HEK293 (cell line): ENCODE results near the gene USP31.

ENCODE experiments used
- GLI4 ChIP-seq: fragments of 450-650 bp; formaldehyde crosslinking; IDR thresholded peaks from 2 replicates; pipeline ENCODE4 v1.5.1; 2016; ENCODE audit warnings: missing biosample characterization, missing genetic modification characterization
- GLIS2 ChIP-seq: fragments of 450-650 bp; formaldehyde crosslinking; IDR thresholded peaks from 2 replicates; pipeline ENCODE4 v1.5.1; 2016; ENCODE audit warnings: missing biosample characterization, missing genetic modification characterization
- KLF1 ChIP-seq: fragments of 450-650 bp; formaldehyde crosslinking; IDR thresholded peaks from 2 replicates; pipeline ENCODE4 v1.5.1; 2016; ENCODE audit warnings: missing biosample characterization, missing genetic modification characterization
- KLF16 ChIP-seq: fragments of 450-650 bp; formaldehyde crosslinking; IDR thresholded peaks from 2 replicates; pipeline ENCODE4 v1.5.1; 2017; ENCODE audit warnings: missing biosample characterization, missing genetic modification characterization
- KLF8 ChIP-seq: fragments of 450-650 bp; formaldehyde crosslinking; IDR thresholded peaks from 2 replicates; pipeline ENCODE4 v1.5.1; 2016; ENCODE audit warnings: missing biosample characterization, missing genetic modification characterization
- KLF9 ChIP-seq: fragments of 450-650 bp; formaldehyde crosslinking; IDR thresholded peaks from 2 replicates; pipeline ENCODE4 v1.5.1; 2016; ENCODE audit warnings: missing biosample characterization, missing genetic modification characterization, low read depth
- OVOL3 ChIP-seq: fragments of 450-650 bp; formaldehyde crosslinking; IDR thresholded peaks from 2 replicates; pipeline ENCODE4 v1.5.1; 2016; ENCODE audit warnings: missing biosample characterization, missing genetic modification characterization
- YY1 ChIP-seq: fragments of 450-650 bp; formaldehyde crosslinking; IDR thresholded peaks from 2 replicates; pipeline ENCODE4 v1.5.1; 2018; ENCODE audit warnings: missing biosample characterization, missing genetic modification characterization
- ZBTB11 ChIP-seq: fragments of 450-650 bp; formaldehyde crosslinking; conservative IDR thresholded peaks from 2 replicates; pipeline ENCODE4 v1.5.1; 2016; ENCODE audit warnings: low read depth, missing biosample characterization, missing genetic modification characterization
- ZBTB21 ChIP-seq: fragments of 450-650 bp; formaldehyde crosslinking; IDR thresholded peaks from 2 replicates; pipeline ENCODE4 v1.5.1; 2017; ENCODE audit warnings: missing biosample characterization, missing genetic modification characterization
- ZBTB26 ChIP-seq: fragments of 450-650 bp; formaldehyde crosslinking; optimal IDR thresholded peaks from 2 replicates; pipeline ENCODE3; 2016; ENCODE audit warnings: missing biosample characterization, mild to moderate bottlenecking, missing genetic modification characterization
- ZFHX2 ChIP-seq: fragments of 450-650 bp; formaldehyde crosslinking; conservative IDR thresholded peaks from 2 replicates; pipeline ENCODE4 v1.5.1; 2016; ENCODE audit warnings: missing biosample characterization, missing genetic modification characterization
- ZIC2 ChIP-seq: fragments of 450-650 bp; formaldehyde crosslinking; IDR thresholded peaks from 2 replicates; pipeline ENCODE4 v1.5.1; 2016; ENCODE audit warnings: missing biosample characterization, missing genetic modification characterization
- ZNF211 ChIP-seq: fragments of 450-650 bp; formaldehyde crosslinking; IDR thresholded peaks from 2 replicates; pipeline ENCODE4 v1.5.1; 2016; ENCODE audit warnings: low read depth, missing biosample characterization, missing genetic modification characterization
- ZNF214 ChIP-seq: fragments of 450-650 bp; formaldehyde crosslinking; IDR thresholded peaks from 2 replicates; pipeline ENCODE4 v1.5.1; 2017; ENCODE audit warnings: missing biosample characterization, mild to moderate bottlenecking, missing genetic modification characterization, borderline replicate concordance
- ZNF239 ChIP-seq: fragments of 450-650 bp; formaldehyde crosslinking; IDR thresholded peaks from 2 replicates; pipeline ENCODE4 v1.5.1; 2016; ENCODE audit warnings: missing biosample characterization, missing genetic modification characterization
- ZNF311 ChIP-seq: fragments of 450-650 bp; formaldehyde crosslinking; IDR thresholded peaks from 2 replicates; pipeline ENCODE4 v1.5.1; 2017; ENCODE audit warnings: missing biosample characterization, missing genetic modification characterization, borderline replicate concordance
- ZNF324 ChIP-seq: fragments of 450-650 bp; formaldehyde crosslinking; IDR thresholded peaks from 2 replicates; pipeline ENCODE4 v1.5.1; 2016; ENCODE audit warnings: missing biosample characterization, missing genetic modification characterization
- ZNF341 ChIP-seq: fragments of 450-650 bp; formaldehyde crosslinking; IDR thresholded peaks from 2 replicates; pipeline ENCODE4; 2016; ENCODE audit warnings: low read depth, missing biosample characterization, missing genetic modification characterization
- ZNF350 ChIP-seq: fragments of 450-650 bp; formaldehyde crosslinking; IDR thresholded peaks from 2 replicates; pipeline ENCODE4 v1.5.0; 2017; ENCODE audit warnings: missing biosample characterization, mild to moderate bottlenecking, missing genetic modification characterization
- ZNF473 ChIP-seq: fragments of 450-650 bp; formaldehyde crosslinking; IDR thresholded peaks from 2 replicates; pipeline ENCODE4 v1.5.1; 2017; ENCODE audit warnings: missing biosample characterization, missing genetic modification characterization
- ZNF580 ChIP-seq: fragments of 450-650 bp; formaldehyde crosslinking; IDR thresholded peaks from 2 replicates; pipeline ENCODE4 v1.5.1; 2016; ENCODE audit warnings: missing biosample characterization, missing genetic modification characterization
- ZNF76 ChIP-seq: fragments of 450-650 bp; formaldehyde crosslinking; IDR thresholded peaks from 2 replicates; pipeline ENCODE4; 2016; ENCODE audit warnings: low read depth, missing biosample characterization, missing genetic modification characterization, borderline replicate concordance
- ZNF776 ChIP-seq: fragments of 450-650 bp; formaldehyde crosslinking; IDR thresholded peaks from 2 replicates; pipeline ENCODE4 v1.5.0; 2017; ENCODE audit warnings: missing biosample characterization, missing genetic modification characterization, borderline replicate concordance
- ZNF843 ChIP-seq: fragments of 450-650 bp; formaldehyde crosslinking; IDR thresholded peaks from 2 replicates; pipeline ENCODE4 v1.5.1; 2016; ENCODE audit warnings: missing biosample characterization, missing genetic modification characterization
- ZXDB ChIP-seq: fragments of 450-650 bp; formaldehyde crosslinking; IDR thresholded peaks from 2 replicates; pipeline ENCODE4 v1.5.1; 2016; ENCODE audit warnings: missing biosample characterization, missing genetic modification characterization
- TF ChIP-seq, protein P1 (sequence below): sonication (generic); formaldehyde crosslinking; IDR thresholded peaks from 2 replicates; pipeline ENCODE4 v1.8.1; 2022; ENCODE audit warnings: mild to moderate bottlenecking, moderate library complexity, missing genetic modification reagents
- TF ChIP-seq, protein P2 (sequence below): fragments of 450-650 bp; formaldehyde crosslinking; IDR thresholded peaks from 2 replicates; pipeline ENCODE4 v1.5.1; 2017; ENCODE audit warnings: missing biosample characterization, missing genetic modification characterization
- TF ChIP-seq, protein P3 (sequence below): fragments of 450-650 bp; formaldehyde crosslinking; IDR thresholded peaks from 2 replicates; pipeline ENCODE4 v1.5.1; 2017; ENCODE audit warnings: missing biosample characterization, missing genetic modification characterization

Gene USP31

DNA sequence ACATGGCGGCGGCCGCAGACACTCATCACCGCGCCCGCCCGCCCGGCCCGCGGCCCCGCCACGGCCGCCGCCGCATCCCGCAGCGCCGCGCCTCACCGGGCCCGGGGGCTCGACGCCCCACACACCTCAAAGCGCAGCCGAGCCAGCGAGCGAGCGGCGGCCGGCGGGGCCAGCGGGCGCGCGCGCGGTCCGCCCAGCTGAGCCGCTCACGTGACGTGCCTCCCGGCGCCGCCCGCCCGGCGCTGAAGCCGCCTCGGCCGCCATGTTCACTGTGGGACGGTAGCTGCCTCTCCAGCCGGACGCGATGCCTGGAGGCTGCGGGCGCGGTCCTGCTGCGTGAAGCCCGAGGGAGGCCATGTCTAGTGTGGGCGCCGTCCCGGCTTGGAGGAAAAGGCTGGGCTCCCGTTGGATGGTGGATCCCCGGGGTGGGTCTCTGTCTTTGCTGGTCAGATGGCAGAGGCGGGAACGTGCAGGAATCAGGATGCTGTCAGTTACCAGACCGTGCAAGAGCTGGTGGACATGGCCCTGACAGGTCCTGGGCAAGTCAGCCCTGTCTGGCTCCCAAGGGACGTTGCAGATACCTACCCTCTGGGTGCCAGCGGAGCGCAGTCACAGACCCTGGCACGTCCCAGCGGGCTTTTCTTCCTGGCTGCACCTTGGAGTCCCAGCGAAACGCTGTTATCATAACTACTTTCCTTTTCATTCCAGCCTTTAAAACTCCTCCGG, at the start of gene USP31 (continued):
- TF ChIP-seq ZNF324 (tag by site-specific recombination) (0 out of 2 replicates have a peak, but pooled peaks have one; percentile 25), ZIC2 (tag by site-specific recombination) (peak; percentile 82), GLIS2 (tag by site-specific recombination) (peak; percentile 32; the same call in 1 of the 2 replicates), GLI4 (tag by site-specific recombination) (0 out of 2 replicates have a peak, but pooled peaks have one; percentile 11), ZFHX2 (tag by site-specific recombination) (peak; percentile 34; the same call in 1 of the 2 replicates), ZNF341 (tag by site-specific recombination) (peak; percentile 85), ZNF776 (tag by site-specific recombination) (no peak), ZNF580 (peak; percentile 94), ZXDB (tag by site-specific recombination) (peak; percentile 88), ZNF214 (tag by site-specific recombination) (no peak), ZNF473 (tag by site-specific recombination) (no peak), YY1 (tag by site-specific recombination) (peak; percentile 100), KLF9 (peak; percentile 80), KLF1 (tag by site-specific recombination) (peak; percentile 98), KLF8 (tag by site-specific recombination) (peak; percentile 100), ZNF843 (peak; percentile 53; the same call in 1 of the 2 replicates), ZBTB11 (tag by site-specific recombination) (peak; percentile 62), ZBTB21 (tag by site-specific recombination) (no peak), OVOL3 (tag by site-specific recombination) (peak; percentile 95), ZNF239 (no peak), ZNF76 (tag by site-specific recombination) (peak; percentile 98), ZNF311 (tag by site-specific recombination) (no peak), ZBTB26 (tag by site-specific recombination) (peak; percentile 97), ZNF211 (no peak), ZNF350 (tag by site-specific recombination) (no peak), KLF16 (tag by site-specific recombination) (peak; percentile 99)
- TF ChIP-seq, protein P1, sequence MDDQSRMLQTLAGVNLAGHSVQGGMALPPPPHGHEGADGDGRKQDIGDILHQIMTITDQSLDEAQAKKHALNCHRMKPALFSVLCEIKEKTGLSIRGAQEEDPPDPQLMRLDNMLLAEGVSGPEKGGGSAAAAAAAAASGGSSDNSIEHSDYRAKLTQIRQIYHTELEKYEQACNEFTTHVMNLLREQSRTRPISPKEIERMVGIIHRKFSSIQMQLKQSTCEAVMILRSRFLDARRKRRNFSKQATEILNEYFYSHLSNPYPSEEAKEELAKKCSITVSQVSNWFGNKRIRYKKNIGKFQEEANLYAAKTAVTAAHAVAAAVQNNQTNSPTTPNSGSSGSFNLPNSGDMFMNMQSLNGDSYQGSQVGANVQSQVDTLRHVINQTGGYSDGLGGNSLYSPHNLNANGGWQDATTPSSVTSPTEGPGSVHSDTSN = peak; percentile 84; the same call in 1 of the 2 replicates
- TF ChIP-seq, protein P2, sequence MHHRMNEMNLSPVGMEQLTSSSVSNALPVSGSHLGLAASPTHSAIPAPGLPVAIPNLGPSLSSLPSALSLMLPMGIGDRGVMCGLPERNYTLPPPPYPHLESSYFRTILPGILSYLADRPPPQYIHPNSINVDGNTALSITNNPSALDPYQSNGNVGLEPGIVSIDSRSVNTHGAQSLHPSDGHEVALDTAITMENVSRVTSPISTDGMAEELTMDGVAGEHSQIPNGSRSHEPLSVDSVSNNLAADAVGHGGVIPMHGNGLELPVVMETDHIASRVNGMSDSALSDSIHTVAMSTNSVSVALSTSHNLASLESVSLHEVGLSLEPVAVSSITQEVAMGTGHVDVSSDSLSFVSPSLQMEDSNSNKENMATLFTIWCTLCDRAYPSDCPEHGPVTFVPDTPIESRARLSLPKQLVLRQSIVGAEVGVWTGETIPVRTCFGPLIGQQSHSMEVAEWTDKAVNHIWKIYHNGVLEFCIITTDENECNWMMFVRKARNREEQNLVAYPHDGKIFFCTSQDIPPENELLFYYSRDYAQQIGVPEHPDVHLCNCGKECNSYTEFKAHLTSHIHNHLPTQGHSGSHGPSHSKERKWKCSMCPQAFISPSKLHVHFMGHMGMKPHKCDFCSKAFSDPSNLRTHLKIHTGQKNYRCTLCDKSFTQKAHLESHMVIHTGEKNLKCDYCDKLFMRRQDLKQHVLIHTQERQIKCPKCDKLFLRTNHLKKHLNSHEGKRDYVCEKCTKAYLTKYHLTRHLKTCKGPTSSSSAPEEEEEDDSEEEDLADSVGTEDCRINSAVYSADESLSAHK = peak; percentile 33
- TF ChIP-seq, protein P3, sequence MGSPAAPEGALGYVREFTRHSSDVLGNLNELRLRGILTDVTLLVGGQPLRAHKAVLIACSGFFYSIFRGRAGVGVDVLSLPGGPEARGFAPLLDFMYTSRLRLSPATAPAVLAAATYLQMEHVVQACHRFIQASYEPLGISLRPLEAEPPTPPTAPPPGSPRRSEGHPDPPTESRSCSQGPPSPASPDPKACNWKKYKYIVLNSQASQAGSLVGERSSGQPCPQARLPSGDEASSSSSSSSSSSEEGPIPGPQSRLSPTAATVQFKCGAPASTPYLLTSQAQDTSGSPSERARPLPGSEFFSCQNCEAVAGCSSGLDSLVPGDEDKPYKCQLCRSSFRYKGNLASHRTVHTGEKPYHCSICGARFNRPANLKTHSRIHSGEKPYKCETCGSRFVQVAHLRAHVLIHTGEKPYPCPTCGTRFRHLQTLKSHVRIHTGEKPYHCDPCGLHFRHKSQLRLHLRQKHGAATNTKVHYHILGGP (tag by site-specific recombination) = no peak
